ENCODE measurements around the gene ATRNL1.

Gene ATRNL1

DNA sequence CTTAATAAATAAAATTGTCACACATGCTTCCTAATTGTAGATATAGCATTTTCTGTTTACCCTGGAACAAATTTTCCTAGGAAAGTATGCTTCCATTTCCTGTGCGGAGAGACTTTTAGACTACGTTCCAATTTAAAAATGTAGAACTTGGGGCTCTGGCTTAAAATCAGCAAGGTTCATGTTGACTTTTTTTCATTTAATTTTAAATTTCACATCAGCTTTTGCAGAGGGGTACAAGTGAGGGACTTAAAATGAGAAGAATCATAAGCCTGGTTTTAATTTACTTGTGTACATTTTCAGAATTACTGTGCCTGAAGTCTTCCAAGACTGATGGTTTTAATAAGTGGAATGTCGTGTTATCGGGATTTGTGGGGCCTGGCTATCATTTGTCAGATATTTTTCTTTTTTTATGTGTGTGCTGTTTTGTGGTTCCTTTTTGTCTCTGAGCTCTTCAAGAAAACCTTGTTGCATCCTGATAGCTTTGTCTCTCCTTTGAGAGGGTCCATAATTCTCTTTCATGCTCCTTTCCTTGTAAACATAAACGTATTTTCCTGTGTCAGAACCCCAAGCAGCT, 8.8 kb upstream of the ATRNL1 start:
- Histone ChIP-seq H3K27me3 (ENCODE audit: insufficient read depth, poor library complexity, severe bottlenecking) (peaks cover 5% of the 10 kb centered on the region), H3K36me3 (ENCODE audit: low read depth) (no peaks in the 10 kb centered on the region), H3K9me3 (ENCODE audit: severe bottlenecking) (no peaks in the 10 kb centered on the region), H3K27ac (ENCODE audit: poor library complexity, severe bottlenecking) (no peak overlapping the region), H3K4me1 (ENCODE audit: insufficient read depth, poor library complexity, severe bottlenecking) (no peaks in the 10 kb centered on the region), H3K4me3 (ENCODE audit: severe bottlenecking) (no peak overlapping the region)
- ATAC-seq (ENCODE audit: low read depth) (no peak), DNase-seq (ENCODE audit: low spot score) (no peak)
- no peak for TF ChIP-seq CTCF (IDR thresholded peaks at IDR 0.05; ENCODE audit: poor library complexity, severe bottlenecking)

- ATAC-seq (ENCODE audit: low read depth) (no peak), DNase-seq (ENCODE audit: low spot score) (no peak)
Observed at GRCh38 chr10:115091161-115091560, 2.0 kb upstream of the ATRNL1 start.

GRCh38 chr10:115092258-115092554, 959 bp upstream of the ATRNL1 start:
- Histone ChIP-seq H3K4me3 (ENCODE audit: severe bottlenecking) (peak overlapping the region; percentile 47), H3K4me1 (ENCODE audit: insufficient read depth, poor library complexity, severe bottlenecking) (no peaks in the 10 kb centered on the region), H3K36me3 (ENCODE audit: low read depth) (no peaks in the 10 kb centered on the region), H3K27me3 (ENCODE audit: insufficient read depth, poor library complexity, severe bottlenecking) (peaks cover 73% of the 10 kb centered on the region), H3K27ac (ENCODE audit: poor library complexity, severe bottlenecking) (no peak overlapping the region), H3K9me3 (ENCODE audit: severe bottlenecking) (no peaks in the 10 kb centered on the region)
- no peak for TF ChIP-seq CTCF (IDR thresholded peaks at IDR 0.05; ENCODE audit: poor library complexity, severe bottlenecking)
- DNase-seq (ENCODE audit: low spot score) (no peak), ATAC-seq (ENCODE audit: low read depth) (peak; percentile 28; the same call in 1 of the 3 replicates)

More at GRCh38 chr10:115091161-115091560, 2.0 kb upstream of the ATRNL1 start:
- Histone ChIP-seq H3K36me3 (ENCODE audit: low read depth) (no peaks in the 10 kb centered on the region), H3K9me3 (ENCODE audit: severe bottlenecking) (no peaks in the 10 kb centered on the region), H3K27me3 (ENCODE audit: insufficient read depth, poor library complexity, severe bottlenecking) (peaks cover 67% of the 10 kb centered on the region), H3K4me1 (ENCODE audit: insufficient read depth, poor library complexity, severe bottlenecking) (no peaks in the 10 kb centered on the region), H3K27ac (ENCODE audit: poor library complexity, severe bottlenecking) (no peak overlapping the region), H3K4me3 (ENCODE audit: severe bottlenecking) (no peak overlapping the region)
- TF ChIP-seq CTCF (IDR thresholded peaks at IDR 0.05; ENCODE audit: poor library complexity, severe bottlenecking): no peak

DNA sequence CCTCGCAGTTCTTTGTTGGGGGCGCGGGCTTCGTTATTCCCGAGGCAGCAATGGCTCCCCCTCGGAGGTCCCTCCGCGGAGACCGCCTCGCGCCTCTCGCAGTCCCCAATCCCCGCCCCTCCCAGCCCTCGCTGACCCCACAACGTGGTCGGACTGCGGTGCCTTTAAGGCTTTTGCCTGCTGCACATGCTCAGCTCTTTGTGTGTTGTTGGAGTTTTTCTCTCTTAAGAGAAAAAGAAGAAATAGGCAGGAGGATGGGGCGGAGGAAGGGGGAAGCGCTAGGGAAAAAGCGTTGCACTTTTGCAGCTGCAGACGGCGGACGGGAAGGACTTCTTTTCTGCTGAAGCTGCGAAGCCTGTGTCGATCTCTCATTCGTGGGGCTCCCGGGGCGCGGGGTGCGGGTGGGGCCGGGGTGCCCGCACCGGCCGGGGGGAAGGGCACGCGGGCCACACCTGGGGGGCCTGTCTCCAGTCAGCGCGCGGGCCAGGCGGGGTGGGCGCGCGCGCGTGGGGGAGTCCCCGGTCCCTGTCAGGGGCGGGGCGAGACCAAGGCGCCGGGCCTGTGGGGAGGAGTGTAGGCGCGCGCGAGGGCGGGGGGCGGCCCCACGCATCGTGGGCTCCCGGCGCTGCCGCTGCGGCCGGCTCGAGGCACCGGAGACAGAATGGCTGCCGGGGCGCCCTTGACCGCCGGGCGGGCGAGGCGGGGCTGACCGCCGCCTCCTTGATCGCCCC, 445 bp upstream of the ATRNL1 start:
- Histone ChIP-seq H3K4me3 (ENCODE audit: severe bottlenecking) (peak overlapping the region; percentile 47), H3K36me3 (ENCODE audit: low read depth) (no peaks in the 10 kb centered on the region), H3K4me1 (ENCODE audit: insufficient read depth, poor library complexity, severe bottlenecking) (no peaks in the 10 kb centered on the region), H3K27ac (ENCODE audit: poor library complexity, severe bottlenecking) (no peak overlapping the region), H3K9me3 (ENCODE audit: severe bottlenecking) (no peaks in the 10 kb centered on the region), H3K27me3 (ENCODE audit: insufficient read depth, poor library complexity, severe bottlenecking) (peaks cover 73% of the 10 kb centered on the region)
- TF ChIP-seq CTCF (IDR thresholded peaks at IDR 0.05; ENCODE audit: poor library complexity, severe bottlenecking): no peak
- ATAC-seq (ENCODE audit: low read depth) (peak; percentile 30; the same call in 2 of the 3 replicates), DNase-seq (ENCODE audit: low spot score) (no peak)

Data from RWPE2 (cell line).